GM12878 (cell line): ENCODE measurements around the gene FUZ. TPM values are rescaled to one million over a fixed set of nuclear protein-coding genes. Genes with fewer than 3 reads are reported as not detected.

Source experiments
- ATAC-seq: fragments of 200-7000 bp; cut with Tn5 transposase; 3 replicates; pipeline ENCODE4 v1.9.1; 2020; ENCODE audit warnings: mild to moderate bottlenecking, moderate library complexity
- BruUV-seq: library from RNA; stranded (reverse); fragments of 400-500 nt; replicated peaks from 2 replicates; lab custom pipeline; 2021; lab: Mats Ljungman, UMichigan
- CTCF ChIA-PET: fragments of 300-600 bp; sonication (Branson Sonifier 250); formaldehyde crosslinking; extraction: SDS; loops from one replicate; lab custom pipeline; 2021; ENCODE audit warnings: inconsistent platforms; lab: Yijun Ruan, JAX
- POLR2A ChIA-PET: fragments of 350-600 bp; formaldehyde crosslinking; extraction: SDS; loops from one replicate; lab custom pipeline; 2021; ENCODE audit warnings: inconsistent platforms; lab: Charles Lee
- RAD21 ChIA-PET: fragments of 300-600 bp; sonication (Branson Sonifier 250); formaldehyde crosslinking; loops from one replicate; lab custom pipeline; 2023; ENCODE audit warnings: antibody characterized with exemption; ENCODE audit not compliant: unreplicated experiment; lab: Charles Lee
- SMC1A ChIA-PET: fragments of 300-600 bp; sonication (Branson Sonifier 250); formaldehyde crosslinking; loops from one replicate; lab custom pipeline; 2023; ENCODE audit not compliant: unreplicated experiment, uncharacterized antibody; lab: Charles Lee
- DNase-seq: peaks from one replicate; pipeline ENCODE4 v3.0.0-alpha.2; 2011; ENCODE audit warnings: low read depth, low spot score
- FAIRE-seq: peaks from 3 replicates; lab custom pipeline; 2011; peaks lifted over from hg19 to GRCh38; lab: Jason Lieb, UNC
- H2AFZ ChIP-seq: 2 replicates; pipeline ENCODE4 v1.6.0; 2011; ENCODE audit warnings: low read depth, low read length, control low read depth; ENCODE audit not compliant: control insufficient read depth
- H3K27ac ChIP-seq: 2 replicates; pipeline ENCODE4 v1.5.1; 2011; ENCODE audit warnings: control low read depth; ENCODE audit not compliant: control insufficient read depth, insufficient read depth
- H3K27me3 ChIP-seq, 2 experiments: replicated peaks in 1 of 2; 2 replicates each; pipeline versions ENCODE4 v1.6.0 to v1.6.1; 2011; ENCODE audit warnings: low read length in 1 of 2; ENCODE audit not compliant: control insufficient read depth in 2 of 2, insufficient read depth in 2 of 2
- H3K36me3 ChIP-seq, 2 experiments: 2 replicates each; pipeline ENCODE4 v1.5.1; 2011; ENCODE audit warnings: low read length in 1 of 2; ENCODE audit not compliant: control insufficient read depth in 2 of 2, insufficient read depth in 2 of 2
- H3K4me1 ChIP-seq: 2 replicates; pipeline ENCODE4 v1.6.1; 2011; ENCODE audit warnings: mild to moderate bottlenecking, low read length, moderate library complexity, mixed read lengths; ENCODE audit not compliant: control insufficient read depth, insufficient read depth
- H3K4me2 ChIP-seq: 2 replicates; pipeline ENCODE4 v1.6.0; 2011; ENCODE audit warnings: control low read depth; ENCODE audit not compliant: control insufficient read depth, insufficient read depth
- H3K4me3 ChIP-seq: fragments of 200-600 bp; sonication (generic); 2 replicates; pipeline ENCODE4 v1.5.1; 2016
- H3K79me2 ChIP-seq: 2 replicates; pipeline ENCODE4 v1.6.0; 2011; ENCODE audit warnings: low read length; ENCODE audit not compliant: control insufficient read depth, insufficient read depth
- H3K9ac ChIP-seq: 2 replicates; pipeline ENCODE4 v1.8.0; 2011; ENCODE audit warnings: low read length, control low read depth, mixed read lengths; ENCODE audit not compliant: control insufficient read depth, insufficient read depth
- H3K9me3 ChIP-seq: replicated peaks from 3 replicates; pipeline ENCODE4 v1.5.1; 2011; ENCODE audit warnings: mild to moderate bottlenecking, low read length; ENCODE audit not compliant: control insufficient read depth, insufficient read depth
- H4K20me1 ChIP-seq: 2 replicates; pipeline ENCODE4 v1.6.0; 2011; ENCODE audit not compliant: control insufficient read depth, insufficient read depth
- GABPA ChIP-seq: IDR thresholded peaks from 2 replicates; pipeline ENCODE4 v1.6.1; 2014; ENCODE audit warnings: antibody characterized with exemption, low read depth, mild to moderate bottlenecking, inconsistent platforms
- NR2C1 ChIP-seq: fragments of 450-650 bp; IDR thresholded peaks from 2 replicates; pipeline ENCODE4 v1.6.1; 2017; ENCODE audit warnings: antibody characterized with exemption, mild to moderate bottlenecking, moderate library complexity
- whole genome bisulfite sequencing: methylation state at CpG from one replicate; pipeline ENCODE4 v1.1.6; 2016; ENCODE audit warnings: low lambda C conversion rate; ENCODE audit not compliant: insufficient replicate concordance, insufficient coverage; ENCODE audit errors: missing lambda C conversion rate; 5-methylcytosine and 5-hydroxymethylcytosine counted together
- in situ Hi-C: fragments of 300-500 bp; cut with MboI; formaldehyde crosslinking; loops from 9 replicates; pipeline ENCODE4 v1.14.3; 2018; ENCODE audit warnings: mixed read lengths
- intact Hi-C: fragments of 100-400 bp; cut with micrococcal nuclease; formaldehyde crosslinking; loops from one replicate; pipeline ENCODE4 v1.14.2; 2022; ENCODE audit not compliant: unreplicated experiment
- polyA plus RNA-seq, 11 experiments: library from polyadenylated mRNA; depleted of rRNA in 4 of 11; unstranded in 6 of 11; stranded (reverse) in 5 of 11; fragments of >200 nt; fragmentation: Nextera tagmentation in 4 of 11; fragmentation: Illumina TruSeq in 1 of 11; extraction: Ambion mirVana in 4 of 11; extraction: Trizol in 1 of 11; gene quantifications; 1 replicate in 1 of 11; 2 replicates in 10 of 11; pipeline versions ENCODE4 v1.2.1 to v1.2.3, GENCODE V29; 2011 to 2016; ENCODE audit warnings: inconsistent platforms in 2 of 11, missing spikeins in 2 of 11, low read depth in 1 of 11
- total RNA-seq, 4 experiments: library from RNA; depleted of rRNA in 3 of 4; stranded (reverse); fragments of >200 nt in 3 of 4; fragmentation: Illumina TruSeq in 1 of 4; extraction: Trizol in 1 of 4; gene quantifications; 2 replicates each; pipeline versions ENCODE4 v1.2.1 to v1.2.3, GENCODE V29; 2013 to 2021
- TF ChIP-seq, protein P1 (sequence below), 3 experiments: IDR thresholded peaks in 2 of 3; conservative IDR thresholded peaks in 1 of 3; 2 replicates each; pipeline ENCODE4 v1.5.1; 2011; ENCODE audit warnings: low read depth in 3 of 3, low read length in 3 of 3, mild to moderate bottlenecking in 3 of 3, control low read depth in 2 of 3, moderate library complexity in 2 of 3, inconsistent platforms in 1 of 3, mixed read lengths in 1 of 3; ENCODE audit not compliant: control insufficient read depth in 2 of 3, insufficient read depth in 1 of 3; ENCODE audit errors: extremely low read depth in 1 of 3
- TF ChIP-seq, protein P2 (sequence below): IDR thresholded peaks from 2 replicates; pipeline ENCODE4 v1.6.1; 2011; ENCODE audit warnings: low read depth, mild to moderate bottlenecking, low read length, moderate library complexity, borderline replicate concordance; ENCODE audit errors: extremely low read depth

The FUZ gene
- total and polyA plus RNA-seq, 10 of the 15 experiments (the other 5 are each of a cell fraction or from before 2014, with no cell fraction given) = 0.18 to 11.5 (median 8.8) TPM

- TF ChIP-seq, protein P1, sequence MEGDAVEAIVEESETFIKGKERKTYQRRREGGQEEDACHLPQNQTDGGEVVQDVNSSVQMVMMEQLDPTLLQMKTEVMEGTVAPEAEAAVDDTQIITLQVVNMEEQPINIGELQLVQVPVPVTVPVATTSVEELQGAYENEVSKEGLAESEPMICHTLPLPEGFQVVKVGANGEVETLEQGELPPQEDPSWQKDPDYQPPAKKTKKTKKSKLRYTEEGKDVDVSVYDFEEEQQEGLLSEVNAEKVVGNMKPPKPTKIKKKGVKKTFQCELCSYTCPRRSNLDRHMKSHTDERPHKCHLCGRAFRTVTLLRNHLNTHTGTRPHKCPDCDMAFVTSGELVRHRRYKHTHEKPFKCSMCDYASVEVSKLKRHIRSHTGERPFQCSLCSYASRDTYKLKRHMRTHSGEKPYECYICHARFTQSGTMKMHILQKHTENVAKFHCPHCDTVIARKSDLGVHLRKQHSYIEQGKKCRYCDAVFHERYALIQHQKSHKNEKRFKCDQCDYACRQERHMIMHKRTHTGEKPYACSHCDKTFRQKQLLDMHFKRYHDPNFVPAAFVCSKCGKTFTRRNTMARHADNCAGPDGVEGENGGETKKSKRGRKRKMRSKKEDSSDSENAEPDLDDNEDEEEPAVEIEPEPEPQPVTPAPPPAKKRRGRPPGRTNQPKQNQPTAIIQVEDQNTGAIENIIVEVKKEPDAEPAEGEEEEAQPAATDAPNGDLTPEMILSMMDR (IDR thresholded peaks at IDR 0.05 in 2 of 3, conservative IDR thresholded peaks at IDR 0.05 in 1 of 3; ENCODE audit: control insufficient read depth in 2 of 3, extremely low read depth in 1 of 3, insufficient read depth in 1 of 3, low read depth in 3 of 3, low read length in 3 of 3) = no peak
- TF ChIP-seq, all 136 proteins: peak for 0
Observed at GRCh38 chr19:49850221-49850486, 37.1 kb upstream of the FUZ start (continued).

- SMC1A ChIA-PET = interaction anchor here (1.6 to 1.8 kb wide), 2 partner anchors 19 to 30 kb away, joined by 4 to 5 read pairs; no protein-coding TSS in a partner anchor
- Histone ChIP-seq H3K4me2 (no peak overlapping the region), H3K36me3 (no peaks in the 10 kb centered on the region; a peak in 1 of 4 replicates)
- WGBS = 70% methylated on average over 15 of the region's 15 CpGs
- intact Hi-C loops = loop anchor here (2.0 kb wide), 2 partner anchors 27 to 37 kb away; partner anchors contain the start of genes AKT1S1, FUZ and TBC1D17
- TF ChIP-seq, protein P2, sequence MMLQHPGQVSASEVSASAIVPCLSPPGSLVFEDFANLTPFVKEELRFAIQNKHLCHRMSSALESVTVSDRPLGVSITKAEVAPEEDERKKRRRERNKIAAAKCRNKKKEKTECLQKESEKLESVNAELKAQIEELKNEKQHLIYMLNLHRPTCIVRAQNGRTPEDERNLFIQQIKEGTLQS = no peak
- TF ChIP-seq GABPA (no peak), NR2C1 (no peak)
- TF ChIP-seq, all 136 proteins: peak for 0
- ChIA-PET CTCF (interaction anchor here (1.1 to 2.1 kb wide), 4 partner anchors 13 to 171 kb away, joined by 3 to 6 read pairs (median 4); partner anchors contain the start of gene PNKP), RAD21 (interaction anchor here (0.9 to 1.6 kb wide), 5 partner anchors 14 to 40 kb away, joined by 3 to 9 read pairs (median 4); partner anchors contain the start of gene PNKP), POLR2A (interaction anchor here (0.7 to 2.7 kb wide), 10 partner anchors 17 to 209 kb away, joined by 3 to 25 read pairs (median 7); partner anchors contain the start of genes AKT1S1, FUZ, MED25 and RRAS)
- H2AFZ ChIP-seq = no peak overlapping the region
- peaks cover 5% of the 10 kb centered on the region; the same call in 2 of the 3 replicates for H3K9me3 ChIP-seq
- H3K27me3 ChIP-seq = no peaks in the 10 kb centered on the region
- H4K20me1 ChIP-seq = no peaks in the 10 kb centered on the region
- peaks cover 30% of the 10 kb centered on the region for H3K4me1 ChIP-seq
- FAIRE-seq (peak; percentile 18), DNase-seq (no peak), ATAC-seq (no peak)
- H3K27ac ChIP-seq = no peak overlapping the region
- in situ Hi-C loops = no loop called here
- no peak overlapping the region for H3K9ac ChIP-seq
- 0 out of 2 replicates have a peak overlapping the region, but pooled peaks have one; percentile 71 for H3K4me3 ChIP-seq
- BruUV-seq = no TSS peak
- peaks cover 6% of the 10 kb centered on the region for H3K79me2 ChIP-seq
Observed at GRCh38 chr19:49849433-49850220, 36.5 kb upstream of the FUZ start.
